Ramos (cell line): ENCODE measurements around the gene ZBTB49.
"Not testable (repeated sequence)": the region's sequence is repeated elsewhere in the genome, so short reads cannot be mapped to it uniquely, and the experiment has no call there.

Source experiments
- in situ Hi-C: fragments of 300-500 bp; cut with MboI; formaldehyde crosslinking; loops from one replicate; pipeline ENCODE4 v1.14.3; 2022; ENCODE audit warnings: low sequenced_read_pairs; ENCODE audit not compliant: unreplicated experiment

ZBTB49 gene

GRCh38 chr4:4289941-4290850 is at the start of gene ZBTB49, which contains the start of gene LYAR:
TSS of gene ZBTB49 (plus strand) at chr4:4290251. CDS start at chr4:4299946, 9,695 bp downstream.
TSS of gene LYAR (minus strand) at chr4:4290154. CDS start at chr4:4283742, 6,412 bp downstream.
- in situ Hi-C loops: no loop called here

GRCh38 chr4:4245172-4245571 is 44.9 kb upstream of the ZBTB49 start:
- in situ Hi-C loops: no loop called here

GRCh38 chr4:4247696-4248028 is 42.4 kb upstream of the ZBTB49 start:
- in situ Hi-C loops: no loop called here

GRCh38 chr4:4248029-4248884 is 41.8 kb upstream of the ZBTB49 start, which contains the start of gene TMEM128:
TSS of gene TMEM128 (minus strand) at chr4:4248223. CDS start at chr4:4248202, 21 bp downstream.
- in situ Hi-C loops: no loop called here

- in situ Hi-C loops: no loop called here
Observed at GRCh38 chr4:4248885-4249203, 41.2 kb upstream of the ZBTB49 start.

- in situ Hi-C loops: not testable (repeated sequence)
Observed at GRCh38 chr4:4249342-4249741, 40.7 kb upstream of the ZBTB49 start.

GRCh38 chr4:4249866-4250265 is 40.2 kb upstream of the ZBTB49 start:
- in situ Hi-C loops: loop anchor here (5.0 to 10.0 kb wide), 2 partner anchors 87 to 175 kb away; no protein-coding TSS in a partner anchor

GRCh38 chr4:4254199-4254598 is 35.9 kb upstream of the ZBTB49 start:
- in situ Hi-C loops: loop anchor here (5.0 to 10.0 kb wide), 2 partner anchors 83 to 171 kb away; no protein-coding TSS in a partner anchor

- in situ Hi-C loops: loop anchor here (5.0 to 10.0 kb wide), 2 partner anchors 83 to 170 kb away; no protein-coding TSS in a partner anchor
Observed at GRCh38 chr4:4254666-4255065, 35.4 kb upstream of the ZBTB49 start.

GRCh38 chr4:4256799-4257198 is 33.3 kb upstream of the ZBTB49 start:
- in situ Hi-C loops: loop anchor here (10.0 kb wide), 1 partner anchor 168 kb away; no protein-coding TSS in a partner anchor

- in situ Hi-C loops: loop anchor here (10.0 kb wide), 1 partner anchor 167 kb away; no protein-coding TSS in a partner anchor
Observed at GRCh38 chr4:4257705-4258104, 32.3 kb upstream of the ZBTB49 start.

GRCh38 chr4:4259484-4260100 is 30.5 kb upstream of the ZBTB49 start:
- in situ Hi-C loops: loop anchor here (10.0 kb wide), 1 partner anchor 165 kb away; no protein-coding TSS in a partner anchor

- in situ Hi-C loops: no loop called here
Observed at GRCh38 chr4:4260185-4260751, 29.8 kb upstream of the ZBTB49 start.

- in situ Hi-C loops: no loop called here
Observed at GRCh38 chr4:4267981-4268380, 22.1 kb upstream of the ZBTB49 start.

GRCh38 chr4:4268776-4269175 is 21.3 kb upstream of the ZBTB49 start:
- in situ Hi-C loops: no loop called here

- in situ Hi-C loops: no loop called here
Observed at GRCh38 chr4:4269331-4269731, 20.7 kb upstream of the ZBTB49 start.

GRCh38 chr4:4269856-4270255 is 20.2 kb upstream of the ZBTB49 start:
- in situ Hi-C loops: no loop called here

- in situ Hi-C loops: no loop called here
Observed at GRCh38 chr4:4270529-4270928, 19.5 kb upstream of the ZBTB49 start.

- in situ Hi-C loops: no loop called here
Observed at GRCh38 chr4:4271912-4272311, 18.1 kb upstream of the ZBTB49 start.

GRCh38 chr4:4274226-4274625 is 15.8 kb upstream of the ZBTB49 start:
- in situ Hi-C loops: no loop called here
